SKM-1 treated with dmso at 0.1 percent for 144 hours (cell line): ENCODE measurements around the gene NEB.
"Not testable (repeated sequence)": the region's sequence is repeated elsewhere in the genome, so short reads cannot be mapped to it uniquely, and the experiment has no call there.

ENCODE experiments used
- DNase-seq: peaks from one replicate; lab custom pipeline; 2025; ENCODE audit not compliant: unreplicated experiment; lab: John Stamatoyannopoulos, UW

NEB gene

GRCh38 chr2:151569167-151569566 lies 165.1 kb downstream of the NEB start:
- DNase-seq, result no peak

- DNase-seq, result no peak
Observed at GRCh38 chr2:151568501-151568900, 165.8 kb downstream of the NEB start.

- DNase-seq, result no peak
Observed at GRCh38 chr2:151567006-151567405, 167.3 kb downstream of the NEB start.

- no peak for DNase-seq
Observed at GRCh38 chr2:151562398-151562797, 171.9 kb downstream of the NEB start.

- no peak for DNase-seq
Observed at GRCh38 chr2:151560289-151560688, 174.0 kb downstream of the NEB start.

- DNase-seq, result not testable (repeated sequence)
Observed at GRCh38 chr2:151559431-151559830, 174.8 kb downstream of the NEB start.

- not testable (repeated sequence) for DNase-seq
Observed at GRCh38 chr2:151557883-151558282, 176.4 kb downstream of the NEB start.

- DNase-seq, result no peak
Observed at GRCh38 chr2:151556121-151556520, 178.2 kb downstream of the NEB start.

GRCh38 chr2:151552287-151552686 lies 182.0 kb downstream of the NEB start:
- DNase-seq, result no peak

GRCh38 chr2:151551556-151551955 lies 182.7 kb downstream of the NEB start:
- no peak for DNase-seq

- no peak for DNase-seq
Observed at GRCh38 chr2:151549191-151549590, 185.1 kb downstream of the NEB start.

GRCh38 chr2:151544449-151544848 lies 189.8 kb downstream of the NEB start:
- DNase-seq, result no peak

GRCh38 chr2:151543876-151544275 lies 190.4 kb downstream of the NEB start:
- no peak for DNase-seq

GRCh38 chr2:151534001-151534400 lies 200.3 kb downstream of the NEB start:
- no peak for DNase-seq

- DNase-seq, result no peak
Observed at GRCh38 chr2:151533127-151533526, 201.1 kb downstream of the NEB start.

GRCh38 chr2:151526572-151527090 lies 207.6 kb downstream of the NEB start:
- no peak for DNase-seq

- DNase-seq, result no peak
Observed at GRCh38 chr2:151525821-151526373, 208.4 kb downstream of the NEB start.

GRCh38 chr2:151523850-151524249 lies 210.4 kb downstream of the NEB start:
- no peak for DNase-seq

GRCh38 chr2:151522556-151522955 lies 211.7 kb downstream of the NEB start:
- DNase-seq, result no peak

- DNase-seq, result no peak
Observed at GRCh38 chr2:151520976-151521375, 213.3 kb downstream of the NEB start.

- no peak for DNase-seq
Observed at GRCh38 chr2:151518802-151519201, 215.5 kb downstream of the NEB start.

GRCh38 chr2:151508519-151508918 lies 225.8 kb downstream of the NEB start:
- DNase-seq, result no peak

- DNase-seq, result no peak
Observed at GRCh38 chr2:151506170-151506569, 228.1 kb downstream of the NEB start.
